Measurements from ENCODE around the gene ERC2.
"Not testable (repeated sequence)": the region's sequence is repeated elsewhere in the genome, so short reads cannot be mapped to it uniquely, and the experiment has no call there.

The ERC2 gene

DNA sequence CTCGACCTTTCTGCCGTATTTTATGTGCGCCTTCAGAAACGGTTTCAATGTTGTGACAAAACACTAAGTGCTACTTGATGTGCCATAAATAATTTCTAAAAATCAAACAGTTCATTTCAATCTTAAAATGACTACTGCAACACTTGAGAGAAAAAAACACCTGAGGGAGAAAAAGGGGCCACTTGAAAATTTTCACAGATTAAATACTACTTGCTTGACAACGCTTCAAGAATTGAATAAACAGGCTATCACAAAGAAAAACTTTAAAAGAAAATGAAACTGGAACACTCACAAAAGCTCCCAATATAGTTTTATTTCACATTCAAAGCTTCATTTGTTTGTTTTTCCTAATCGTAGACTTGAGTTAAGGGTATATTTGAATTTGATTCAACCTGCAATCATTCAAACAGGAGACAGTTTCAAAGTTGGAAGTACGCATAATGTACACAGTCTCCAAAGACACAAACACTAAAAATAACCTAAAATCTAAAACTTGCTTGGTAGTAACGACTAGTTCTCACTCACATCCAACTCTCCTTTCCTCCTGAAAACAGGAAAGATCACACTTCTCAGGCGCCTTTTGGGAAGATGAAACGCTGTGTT, 380.7 kb downstream of the ERC2 start:
- H3K4me3 Mint-ChIP-seq: no peak overlapping the region
- no peaks in the 10 kb centered on the region for H3K36me3 Mint-ChIP-seq (ENCODE audit: low read depth)
- H3K4me1 Mint-ChIP-seq: no peaks in the 10 kb centered on the region
- DNase-seq: no peak
- H3K27ac Mint-ChIP-seq: no peak overlapping the region
- H3K9me3 Mint-ChIP-seq: peaks cover 4% of the 10 kb centered on the region
- ATAC-seq: no peak
- H3K27me3 Mint-ChIP-seq: no peaks in the 10 kb centered on the region

- Mint-ChIP-seq H3K4me3 (no peak overlapping the region), H3K9me3 (peaks cover 4% of the 10 kb centered on the region), H3K27me3 (no peaks in the 10 kb centered on the region), H3K4me1 (no peaks in the 10 kb centered on the region), H3K27ac (no peak overlapping the region), H3K36me3 (ENCODE audit: low read depth) (no peaks in the 10 kb centered on the region)
- ATAC-seq (no peak), DNase-seq (no peak)
Measured at GRCh38 chr3:56086355-56086754, 381.9 kb downstream of the ERC2 start.

DNA sequence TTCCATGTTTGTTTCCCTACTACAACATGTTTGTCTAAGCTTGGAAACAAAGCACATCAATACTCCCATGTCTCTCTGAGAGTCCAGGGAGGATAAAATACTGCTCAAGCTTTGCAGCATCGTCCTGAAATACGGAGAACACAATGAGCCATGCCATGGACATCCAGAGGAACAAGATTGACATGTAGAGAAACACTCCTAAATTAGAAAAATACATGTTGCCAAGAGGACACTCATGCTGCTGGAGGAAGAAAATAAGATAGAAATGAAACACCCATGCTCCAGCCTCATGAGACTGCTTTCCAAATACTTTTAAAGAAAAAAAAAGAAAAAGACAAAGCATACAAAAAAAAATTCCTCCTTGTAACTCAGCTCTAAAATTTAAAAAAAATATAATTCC, 387.0 kb downstream of the ERC2 start:
- Mint-ChIP-seq H3K36me3 (ENCODE audit: low read depth) (no peaks in the 10 kb centered on the region), H3K9me3 (no peaks in the 10 kb centered on the region), H3K27ac (no peak overlapping the region), H3K4me3 (no peak overlapping the region), H3K27me3 (peaks cover 1% of the 10 kb centered on the region), H3K4me1 (no peaks in the 10 kb centered on the region)
- ATAC-seq (no peak), DNase-seq (no peak)

DNA sequence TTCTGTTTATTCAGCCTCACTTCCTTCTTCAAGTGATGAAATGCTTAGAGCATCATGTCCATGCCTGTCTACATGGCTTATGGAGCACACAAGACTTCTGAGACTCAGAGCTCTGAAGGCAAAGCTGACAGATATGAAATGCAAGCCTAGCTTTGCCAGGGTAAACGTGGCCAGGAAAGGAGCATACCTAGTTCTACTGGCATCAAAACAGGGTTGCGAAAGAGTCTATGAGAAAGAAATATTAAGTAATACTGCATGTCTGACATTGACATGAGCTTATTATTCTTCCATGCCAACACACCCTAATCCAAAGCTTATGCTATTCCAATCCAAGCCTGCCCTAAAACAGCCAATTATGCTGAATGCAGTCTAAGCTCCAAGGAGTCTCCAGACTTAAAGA, 391.5 kb downstream of the ERC2 start:
- Mint-ChIP-seq H3K4me3 (no peak overlapping the region), H3K27me3 (peaks cover 1% of the 10 kb centered on the region), H3K27ac (no peak overlapping the region), H3K9me3 (no peaks in the 10 kb centered on the region), H3K4me1 (no peaks in the 10 kb centered on the region), H3K36me3 (ENCODE audit: low read depth) (no peaks in the 10 kb centered on the region)
- ATAC-seq (no peak), DNase-seq (no peak)

DNA sequence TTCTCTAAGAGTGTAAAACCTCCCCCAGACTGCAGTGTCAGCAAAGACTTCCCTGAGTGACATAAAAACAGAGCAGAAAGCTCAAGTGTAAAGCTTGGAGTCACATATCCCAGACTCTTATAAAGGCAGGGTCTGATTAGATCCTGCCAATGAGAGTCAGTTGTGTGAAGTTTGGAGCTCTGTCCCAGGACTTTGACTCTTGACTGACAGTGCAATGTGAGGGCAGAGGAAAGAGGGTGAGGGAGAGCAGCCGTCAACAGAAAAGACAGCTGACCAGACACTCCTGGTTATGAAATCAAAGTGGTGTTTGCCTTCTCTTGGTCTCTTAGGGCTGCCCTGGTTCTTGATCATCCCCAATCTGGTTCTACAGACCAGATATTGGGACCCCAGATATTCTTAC, 393.2 kb downstream of the ERC2 start:
- Mint-ChIP-seq H3K9me3 (no peaks in the 10 kb centered on the region), H3K4me3 (no peak overlapping the region), H3K36me3 (ENCODE audit: low read depth) (no peaks in the 10 kb centered on the region), H3K4me1 (no peaks in the 10 kb centered on the region), H3K27me3 (no peaks in the 10 kb centered on the region), H3K27ac (no peak overlapping the region)
- ATAC-seq (no peak), DNase-seq (no peak)

DNA sequence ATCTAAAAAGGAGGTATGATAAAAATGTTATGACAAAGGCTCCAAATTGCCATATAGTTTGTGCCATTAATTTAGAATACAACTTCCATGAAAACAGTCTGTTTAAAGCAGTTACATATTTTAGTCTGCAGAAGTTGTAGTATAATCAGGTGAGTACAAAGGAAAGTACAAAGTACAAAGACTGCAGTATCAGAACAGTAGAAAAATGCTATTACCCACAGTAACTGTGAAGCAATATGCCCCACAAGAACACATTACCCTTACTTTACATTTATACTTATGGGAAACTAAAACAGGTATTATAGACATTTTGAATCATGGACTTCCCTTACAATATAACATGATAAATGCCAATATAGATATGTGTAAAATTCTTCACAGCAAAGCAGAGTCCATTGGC, 398.5 kb downstream of the ERC2 start:
- Mint-ChIP-seq H3K27ac (no peak overlapping the region), H3K4me3 (no peak overlapping the region), H3K9me3 (no peaks in the 10 kb centered on the region), H3K27me3 (no peaks in the 10 kb centered on the region), H3K4me1 (no peaks in the 10 kb centered on the region), H3K36me3 (ENCODE audit: low read depth) (no peaks in the 10 kb centered on the region)
- no peak for ATAC-seq
- no peak for DNase-seq

- not testable (repeated sequence) for H3K4me3 Mint-ChIP-seq; H3K9me3 Mint-ChIP-seq; H3K36me3 Mint-ChIP-seq (ENCODE audit: low read depth); ATAC-seq; H3K27me3 Mint-ChIP-seq; DNase-seq; H3K4me1 Mint-ChIP-seq; H3K27ac Mint-ChIP-seq
Measured at GRCh38 chr3:56066405-56066804, 401.9 kb downstream of the ERC2 start.

GRCh38 chr3:56064684-56065083, 403.6 kb downstream of the ERC2 start:
- H3K36me3 Mint-ChIP-seq (ENCODE audit: low read depth): no peaks in the 10 kb centered on the region
- no peak for DNase-seq
- no peak for ATAC-seq
- no peaks in the 10 kb centered on the region for H3K9me3 Mint-ChIP-seq
- no peaks in the 10 kb centered on the region for H3K27me3 Mint-ChIP-seq
- no peaks in the 10 kb centered on the region for H3K4me1 Mint-ChIP-seq
- H3K27ac Mint-ChIP-seq: no peak overlapping the region
- no peak overlapping the region for H3K4me3 Mint-ChIP-seq

GRCh38 chr3:56061279-56061626, 407.0 kb downstream of the ERC2 start:
- H3K27me3 Mint-ChIP-seq: no peaks in the 10 kb centered on the region
- DNase-seq (no peak), ATAC-seq (no peak)
- H3K4me1 Mint-ChIP-seq: no peaks in the 10 kb centered on the region
- H3K4me3 Mint-ChIP-seq: no peak overlapping the region
- H3K36me3 Mint-ChIP-seq (ENCODE audit: low read depth): no peaks in the 10 kb centered on the region
- H3K9me3 Mint-ChIP-seq: no peaks in the 10 kb centered on the region
- H3K27ac Mint-ChIP-seq: no peak overlapping the region

GRCh38 chr3:56060521-56061278, 407.6 kb downstream of the ERC2 start:
- no peak overlapping the region for H3K27ac Mint-ChIP-seq
- no peak for ATAC-seq

GRCh38 chr3:56059731-56060130, 408.5 kb downstream of the ERC2 start:
- no peaks in the 10 kb centered on the region for H3K4me1 Mint-ChIP-seq
- H3K4me3 Mint-ChIP-seq: no peak overlapping the region
- no peak overlapping the region for H3K27ac Mint-ChIP-seq
- H3K9me3 Mint-ChIP-seq: no peaks in the 10 kb centered on the region
- ATAC-seq (no peak), DNase-seq (no peak)
- no peaks in the 10 kb centered on the region for H3K36me3 Mint-ChIP-seq (ENCODE audit: low read depth)
- no peaks in the 10 kb centered on the region for H3K27me3 Mint-ChIP-seq

More at GRCh38 chr3:56060521-56061278, 407.6 kb downstream of the ERC2 start:
- Mint-ChIP-seq H3K4me3 (no peak overlapping the region), H3K4me1 (no peaks in the 10 kb centered on the region), H3K27me3 (no peaks in the 10 kb centered on the region), H3K36me3 (ENCODE audit: low read depth) (no peaks in the 10 kb centered on the region), H3K9me3 (no peaks in the 10 kb centered on the region)
- DNase-seq: no peak

- DNase-seq (no peak), ATAC-seq (no peak)
- Mint-ChIP-seq H3K4me3 (no peak overlapping the region), H3K4me1 (no peaks in the 10 kb centered on the region), H3K36me3 (ENCODE audit: low read depth) (no peaks in the 10 kb centered on the region), H3K27me3 (peaks cover 2% of the 10 kb centered on the region), H3K9me3 (no peaks in the 10 kb centered on the region), H3K27ac (no peak overlapping the region)
Measured at GRCh38 chr3:56055951-56056350, 412.3 kb downstream of the ERC2 start.

GRCh38 chr3:56055546-56055945, 412.7 kb downstream of the ERC2 start:
- DNase-seq (no peak), ATAC-seq (no peak)
- Mint-ChIP-seq H3K27me3 (peaks cover 2% of the 10 kb centered on the region), H3K9me3 (no peaks in the 10 kb centered on the region), H3K4me3 (no peak overlapping the region), H3K4me1 (no peaks in the 10 kb centered on the region), H3K36me3 (ENCODE audit: low read depth) (no peaks in the 10 kb centered on the region), H3K27ac (no peak overlapping the region)

DNA sequence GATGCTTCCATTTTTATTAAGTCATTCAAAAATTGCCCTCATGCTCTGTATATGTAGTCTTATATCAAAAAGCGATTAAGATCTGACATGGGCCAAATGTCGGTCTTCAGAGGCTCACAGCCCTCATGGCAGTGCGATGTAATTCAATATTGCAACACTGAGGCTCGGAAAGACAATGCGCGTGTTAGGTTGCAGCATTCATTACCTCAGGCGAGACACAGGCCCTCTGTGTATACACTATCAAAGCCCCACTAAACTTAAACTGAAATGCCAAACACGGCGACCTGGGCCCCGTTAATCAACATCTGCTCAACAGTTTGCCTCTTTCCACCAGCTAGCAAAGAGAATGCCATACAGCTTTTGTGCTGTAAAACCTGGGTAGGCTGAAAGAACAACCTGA, 413.4 kb downstream of the ERC2 start:
- DNase-seq: no peak
- H3K27me3 Mint-ChIP-seq: peaks cover 2% of the 10 kb centered on the region
- H3K27ac Mint-ChIP-seq: no peak overlapping the region
- H3K4me3 Mint-ChIP-seq: no peak overlapping the region
- ATAC-seq: no peak
- no peaks in the 10 kb centered on the region for H3K4me1 Mint-ChIP-seq
- no peaks in the 10 kb centered on the region for H3K36me3 Mint-ChIP-seq (ENCODE audit: low read depth)
- H3K9me3 Mint-ChIP-seq: no peaks in the 10 kb centered on the region

DNA sequence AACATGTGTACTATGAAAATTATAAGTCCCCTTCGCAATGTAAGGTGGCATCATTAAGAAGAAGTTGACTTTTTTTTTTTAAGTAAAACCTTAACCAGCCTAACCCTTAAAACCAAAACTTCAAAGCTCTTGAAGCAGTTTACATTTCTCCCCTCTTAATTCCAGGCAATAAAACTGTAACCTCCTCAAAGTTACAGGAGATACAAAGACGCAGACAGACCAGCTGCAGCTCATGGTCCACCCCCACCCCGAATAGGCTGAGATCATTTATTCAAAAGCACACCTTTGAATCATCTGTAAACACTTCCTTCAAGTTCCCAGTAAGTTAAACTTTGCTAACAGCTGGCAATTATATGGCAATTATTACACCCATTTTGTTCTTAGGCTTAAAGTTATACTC, 414.5 kb downstream of the ERC2 start:
- no peaks in the 10 kb centered on the region for H3K9me3 Mint-ChIP-seq
- no peak overlapping the region for H3K27ac Mint-ChIP-seq
- no peak for ATAC-seq
- H3K36me3 Mint-ChIP-seq (ENCODE audit: low read depth): no peaks in the 10 kb centered on the region
- no peak overlapping the region for H3K4me3 Mint-ChIP-seq
- H3K27me3 Mint-ChIP-seq: peaks cover 2% of the 10 kb centered on the region
- no peak for DNase-seq
- no peaks in the 10 kb centered on the region for H3K4me1 Mint-ChIP-seq

- no peaks in the 10 kb centered on the region for H3K4me1 Mint-ChIP-seq
- no peaks in the 10 kb centered on the region for H3K9me3 Mint-ChIP-seq
- ATAC-seq (no peak), DNase-seq (no peak)
- H3K36me3 Mint-ChIP-seq (ENCODE audit: low read depth): no peaks in the 10 kb centered on the region
- no peak overlapping the region for H3K27ac Mint-ChIP-seq
- peaks cover 2% of the 10 kb centered on the region for H3K27me3 Mint-ChIP-seq
- H3K4me3 Mint-ChIP-seq: no peak overlapping the region
Measured at GRCh38 chr3:56052188-56052587, 416.1 kb downstream of the ERC2 start.

Measured in activated naive CD8-positive, alpha-beta T cell treated with anti-CD3 and anti-CD28 coated beads, Interleukin-2, amount 50 U/mL, for 24 hours (primary cell).